ENCODE data around the gene AHSG.

Gene AHSG

DNA sequence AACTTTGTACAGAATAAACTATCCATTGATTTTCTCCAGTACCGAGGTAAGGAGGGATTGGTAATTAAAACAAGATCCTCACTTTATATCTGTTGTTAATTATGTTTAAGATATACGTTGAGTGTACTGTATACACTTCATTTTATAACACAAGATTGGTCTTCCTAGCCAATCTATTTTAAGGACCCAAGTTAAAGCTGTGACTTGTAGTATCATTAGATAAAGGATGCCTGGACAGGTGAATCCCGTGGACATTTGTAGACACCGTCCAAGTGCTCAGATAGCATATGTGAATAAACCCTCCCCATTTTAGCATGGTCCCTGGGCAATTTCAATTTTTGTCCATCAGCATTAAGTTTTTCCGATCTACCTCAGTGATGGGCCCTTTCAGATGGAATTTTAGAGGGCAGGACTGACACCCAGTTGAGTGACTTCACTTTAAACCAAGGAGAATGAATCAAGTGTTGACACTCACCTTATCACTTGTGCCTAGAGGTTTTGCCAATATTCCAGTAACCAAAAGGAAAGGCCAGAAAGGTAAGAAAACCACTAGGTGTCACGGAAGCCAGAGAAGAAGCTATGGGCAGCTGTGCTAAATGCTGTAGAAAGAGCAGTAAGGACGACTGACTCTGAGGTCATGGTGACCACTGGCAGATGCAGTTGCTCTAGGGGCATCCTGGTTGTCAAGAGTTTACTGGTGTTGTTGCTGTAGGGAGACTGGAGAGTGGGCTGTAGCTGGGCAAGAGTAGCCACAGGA, 9.2 kb downstream of the AHSG start:
- TF ChIP-seq, protein P1, sequence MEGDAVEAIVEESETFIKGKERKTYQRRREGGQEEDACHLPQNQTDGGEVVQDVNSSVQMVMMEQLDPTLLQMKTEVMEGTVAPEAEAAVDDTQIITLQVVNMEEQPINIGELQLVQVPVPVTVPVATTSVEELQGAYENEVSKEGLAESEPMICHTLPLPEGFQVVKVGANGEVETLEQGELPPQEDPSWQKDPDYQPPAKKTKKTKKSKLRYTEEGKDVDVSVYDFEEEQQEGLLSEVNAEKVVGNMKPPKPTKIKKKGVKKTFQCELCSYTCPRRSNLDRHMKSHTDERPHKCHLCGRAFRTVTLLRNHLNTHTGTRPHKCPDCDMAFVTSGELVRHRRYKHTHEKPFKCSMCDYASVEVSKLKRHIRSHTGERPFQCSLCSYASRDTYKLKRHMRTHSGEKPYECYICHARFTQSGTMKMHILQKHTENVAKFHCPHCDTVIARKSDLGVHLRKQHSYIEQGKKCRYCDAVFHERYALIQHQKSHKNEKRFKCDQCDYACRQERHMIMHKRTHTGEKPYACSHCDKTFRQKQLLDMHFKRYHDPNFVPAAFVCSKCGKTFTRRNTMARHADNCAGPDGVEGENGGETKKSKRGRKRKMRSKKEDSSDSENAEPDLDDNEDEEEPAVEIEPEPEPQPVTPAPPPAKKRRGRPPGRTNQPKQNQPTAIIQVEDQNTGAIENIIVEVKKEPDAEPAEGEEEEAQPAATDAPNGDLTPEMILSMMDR (IDR thresholded peaks at IDR 0.05), result no peak

DNA sequence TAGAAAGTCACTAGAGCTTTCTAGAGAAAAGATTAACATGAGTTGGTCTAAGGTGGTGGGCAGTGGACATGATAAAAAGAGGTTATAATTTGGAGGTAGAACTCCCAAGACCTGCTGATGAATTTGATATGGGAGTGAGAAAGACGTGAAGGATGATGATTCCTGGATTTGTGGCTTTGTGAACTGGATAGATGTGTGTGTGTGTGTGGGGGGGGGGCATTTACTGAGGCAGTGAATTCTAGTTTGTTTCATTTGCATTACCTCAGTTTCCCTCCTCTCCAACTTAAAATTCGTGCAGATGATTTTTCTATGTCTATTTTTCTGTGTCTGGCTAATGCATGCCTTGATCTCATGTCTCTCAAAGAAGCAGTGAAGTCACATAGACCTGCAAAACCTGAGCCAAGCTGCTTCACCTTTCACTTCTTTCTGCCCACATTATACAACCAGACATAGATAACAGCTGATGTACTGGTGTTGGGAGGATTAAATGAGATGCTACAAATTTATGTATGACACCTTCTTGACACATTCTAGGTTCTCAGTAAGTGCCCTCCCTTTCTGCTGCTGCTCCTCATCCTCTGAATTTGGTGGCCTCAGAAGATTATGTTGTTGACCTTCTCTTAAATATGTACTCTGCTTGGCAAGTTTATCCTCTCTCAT, 9.9 kb downstream of the AHSG start:
- TF ChIP-seq, protein P1 (IDR thresholded peaks at IDR 0.05), result no peak

DNA sequence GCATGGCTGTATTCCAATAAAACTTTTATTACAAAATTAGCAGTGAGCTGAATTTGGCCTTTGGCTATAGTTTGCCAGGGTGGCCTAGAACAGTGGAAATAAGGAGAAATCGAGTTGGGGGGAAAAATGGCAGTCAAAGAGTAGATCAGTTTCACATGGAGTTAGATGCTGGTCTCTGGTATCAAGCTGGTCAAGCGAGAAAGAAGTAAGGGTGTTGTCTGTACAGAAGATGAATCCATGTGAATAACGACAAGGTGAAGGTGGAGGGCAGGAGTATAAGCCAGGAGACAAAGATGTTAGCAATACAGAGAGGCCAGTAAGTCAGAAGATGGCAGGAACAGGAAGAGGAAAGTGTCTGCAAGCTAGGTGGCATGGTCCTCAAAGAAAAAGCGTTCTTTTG, 11.7 kb downstream of the AHSG start:
- TF ChIP-seq, protein P1 (IDR thresholded peaks at IDR 0.05), result no peak

DNA sequence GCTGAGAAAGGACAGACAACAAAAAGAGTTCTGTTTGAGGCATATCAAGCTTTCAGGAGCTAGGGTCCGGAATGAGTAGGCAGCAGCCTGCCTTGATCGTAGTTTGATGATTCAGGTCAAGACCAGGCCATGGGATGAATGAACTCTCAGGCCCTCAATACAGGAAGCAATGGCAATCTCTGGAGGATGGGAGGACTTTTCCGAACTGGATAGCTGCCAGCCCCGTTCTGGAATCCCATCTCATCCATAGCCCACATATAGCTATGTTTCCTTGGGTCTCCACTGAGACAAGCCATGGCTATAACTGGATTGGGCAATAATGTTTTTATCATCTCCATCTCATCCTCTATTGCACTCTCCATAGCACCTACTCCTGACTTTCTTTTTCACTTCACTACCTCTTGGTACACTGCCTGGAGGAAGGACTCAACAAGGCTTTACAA, 12.8 kb downstream of the AHSG start:
- TF ChIP-seq, protein P1 (IDR thresholded peaks at IDR 0.05), result no peak

DNA sequence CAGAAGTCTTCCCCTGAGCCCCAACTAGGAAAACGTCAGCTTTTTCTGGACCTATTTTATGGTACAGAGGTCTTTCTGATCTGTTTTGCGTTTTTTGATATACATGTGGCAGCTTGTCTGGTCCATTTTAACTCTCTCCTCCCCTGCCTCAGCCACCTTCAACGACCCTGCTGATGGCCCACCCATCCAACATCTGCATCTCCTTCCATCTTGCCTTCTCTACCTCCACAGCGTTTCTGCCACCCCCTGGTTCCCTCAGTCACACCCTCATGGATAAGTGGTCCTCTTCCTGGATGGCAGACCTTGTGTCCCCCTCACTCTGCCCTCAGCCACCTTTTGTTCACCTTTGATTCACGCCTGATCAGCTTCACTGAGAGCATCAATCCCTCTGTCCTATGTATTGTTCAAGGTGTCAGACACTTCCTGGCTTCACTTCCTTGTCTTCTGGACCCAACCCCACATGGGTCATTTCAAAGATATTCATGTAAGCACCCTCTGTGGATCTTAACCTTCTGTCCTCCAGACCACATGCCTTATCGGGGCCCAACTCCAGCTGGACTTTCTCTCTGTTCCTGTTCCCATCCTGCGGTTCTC, 13.5 kb downstream of the AHSG start:
- TF ChIP-seq, protein P1 (IDR thresholded peaks at IDR 0.05), result no peak

DNA sequence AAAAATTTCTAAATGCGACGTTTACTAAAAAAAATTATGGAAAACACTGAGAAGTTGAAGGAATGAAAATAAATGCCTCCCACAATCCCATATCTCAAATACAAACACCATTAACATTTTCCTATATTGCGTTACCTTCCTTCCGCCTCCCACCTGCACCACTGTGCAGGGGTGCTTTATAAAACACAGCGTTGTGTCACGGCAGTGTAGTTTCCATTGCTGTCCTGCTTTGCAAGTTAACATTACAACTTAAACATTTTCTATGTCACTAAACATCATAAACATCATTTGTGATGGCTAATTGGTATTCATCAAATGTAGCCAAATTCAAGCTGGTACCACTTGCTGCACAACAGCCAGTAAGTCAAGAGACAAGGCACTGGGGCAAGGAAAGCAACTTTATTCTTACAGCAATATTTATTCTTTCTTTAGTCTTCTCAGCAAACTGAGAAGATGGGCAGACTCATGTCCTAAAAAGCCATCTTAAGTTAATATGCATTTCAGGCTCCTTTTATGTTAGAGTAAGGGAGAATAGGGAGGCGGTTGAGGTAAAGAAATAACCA, 15.1 kb downstream of the AHSG start:
- TF ChIP-seq, protein P1 (IDR thresholded peaks at IDR 0.05), result no peak

DNA sequence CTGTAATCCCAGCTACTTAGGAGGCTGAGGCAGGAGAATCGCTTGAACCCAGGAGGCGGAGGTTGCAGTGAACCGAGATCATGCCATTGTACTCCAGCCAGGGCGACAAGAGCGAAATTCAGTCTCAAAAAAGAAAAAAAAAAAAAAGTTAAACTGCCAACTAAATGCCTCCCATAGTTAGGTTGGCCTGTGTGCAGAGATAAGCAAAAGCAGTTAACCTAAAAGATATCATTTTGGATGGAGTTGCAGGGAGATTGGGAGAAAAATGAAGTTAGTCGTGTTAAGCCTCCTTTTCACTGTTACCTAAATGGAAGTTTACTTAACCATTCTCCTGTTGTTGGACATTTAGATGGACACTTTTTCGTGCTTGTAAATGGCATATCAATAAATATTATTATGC, 15.9 kb downstream of the AHSG start:
- TF ChIP-seq, protein P1 (IDR thresholded peaks at IDR 0.05), result no peak
